ENCODE measurements around the gene GARIN6.
A peak's percentile ranks its signal among the peaks of the same experiment; 100 is the strongest.

The GARIN6 gene

GRCh38 chr12:99647453-99647852 lies at the start of gene GARIN6:
Gene GARIN6 (plus strand): TSS chr12:99647753. CDS start chr12:99648175, 422 bp downstream.
- no peak for FAIRE-seq

GRCh38 chr12:99598785-99599184 lies 48.8 kb upstream of the GARIN6 start:
- no peak for FAIRE-seq

- no peak for FAIRE-seq
These were observed 47.2 kb upstream of the GARIN6 start for GRCh38 chr12:99600388-99600787.

GRCh38 chr12:99609455-99610181 lies 37.9 kb upstream of the GARIN6 start:
- no peak for FAIRE-seq

GRCh38 chr12:99611117-99611516 lies 36.4 kb upstream of the GARIN6 start:
- no peak for FAIRE-seq

- FAIRE-seq, result no peak
These were observed 36.0 kb upstream of the GARIN6 start for GRCh38 chr12:99611599-99611998.

GRCh38 chr12:99618657-99619056 lies 28.9 kb upstream of the GARIN6 start:
- FAIRE-seq, result no peak

GRCh38 chr12:99619389-99620158 lies 28.0 kb upstream of the GARIN6 start:
- no peak for FAIRE-seq

GRCh38 chr12:99620159-99620479 lies 27.4 kb upstream of the GARIN6 start:
- FAIRE-seq, result no peak

- peak; percentile 5 for FAIRE-seq
These were observed 23.0 kb upstream of the GARIN6 start for GRCh38 chr12:99624591-99624990.

- no peak for FAIRE-seq
These were observed 20.1 kb upstream of the GARIN6 start for GRCh38 chr12:99627459-99627858.

- no peak for FAIRE-seq
These were observed 2.9 kb upstream of the GARIN6 start for GRCh38 chr12:99644629-99645028.

- no peak for FAIRE-seq
These were observed 630 bp downstream of the GARIN6 start for GRCh38 chr12:99648183-99648582.

- no peak for FAIRE-seq
These were observed 2.0 kb downstream of the GARIN6 start for GRCh38 chr12:99649551-99649950.

- FAIRE-seq, result no peak
These were observed 11.3 kb downstream of the GARIN6 start for GRCh38 chr12:99658671-99659349.

GRCh38 chr12:99670635-99671034 lies 23.1 kb downstream of the GARIN6 start:
- FAIRE-seq, result no peak

- FAIRE-seq, result no peak
These were observed 32.7 kb downstream of the GARIN6 start for GRCh38 chr12:99680276-99680675.

- no peak for FAIRE-seq
These were observed 38.6 kb downstream of the GARIN6 start for GRCh38 chr12:99686142-99686541.

- FAIRE-seq, result no peak
These were observed 47.5 kb downstream of the GARIN6 start for GRCh38 chr12:99695050-99695449.
